A549 (cell line): ENCODE results near the gene PDE7B. TPM values are rescaled to one million over a fixed set of nuclear protein-coding genes. Genes with fewer than 3 reads are reported as not detected.

Source experiments
- ATAC-seq, 2 experiments: fragments of 200-7000 bp in 1 of 2; fragments of >200 bp in 1 of 2; cut with Nextera tagmentation in 1 of 2; cut with Tn5 transposase in 1 of 2; 3 replicates each; pipeline versions ENCODE4 v1.8.0 to v1.9.1; 2018 to 2020; ENCODE audit warnings: mild to moderate bottlenecking in 1 of 2, moderate library complexity in 1 of 2
- CTCF ChIA-PET: fragments of 300-600 bp; sonication (Branson Sonifier 250); formaldehyde crosslinking; extraction: SDS; loops from one replicate; lab custom pipeline; 2021; ENCODE audit warnings: antibody characterized with exemption, inconsistent platforms; lab: Yijun Ruan, JAX
- POLR2A ChIA-PET: fragments of 350-600 bp; formaldehyde crosslinking; extraction: SDS; loops from one replicate; lab custom pipeline; 2021; ENCODE audit warnings: antibody characterized with exemption, inconsistent platforms; lab: Yijun Ruan, JAX
- DNase-seq, 2 experiments: peaks; one replicate each; pipeline versions ENCODE4 v3.0.0 to v3.0.0-alpha.2; 2011 to 2016; ENCODE audit warnings: low read depth in 1 of 2, low spot score in 1 of 2
- FAIRE-seq: peaks from 2 replicates; lab custom pipeline; 2011; peaks lifted over from hg19 to GRCh38; lab: Jason Lieb, UNC
- H3K27ac ChIP-seq, 2 experiments: fragments of >200 bp; sonication (Bioruptor Twin); formaldehyde crosslinking; 3 replicates each; pipeline ENCODE4 v1.5.1; 2016 to 2017
- H3K4me1 ChIP-seq: fragments of >200 bp; sonication (Bioruptor Twin); formaldehyde crosslinking; 3 replicates; pipeline ENCODE4 v1.6.1; 2016
- H3K4me2 ChIP-seq: fragments of >200 bp; sonication (Bioruptor Twin); formaldehyde crosslinking; 3 replicates; pipeline ENCODE4 v1.6.1; 2016
- H3K4me3 ChIP-seq: fragments of >200 bp; sonication (Bioruptor Twin); formaldehyde crosslinking; 3 replicates; pipeline ENCODE4 v1.5.1; 2016
- H3K9me3 ChIP-seq: fragments of >200 bp; sonication (Bioruptor Twin); formaldehyde crosslinking; 3 replicates; pipeline ENCODE4 v1.6.1; 2016
- BCL3 ChIP-seq: fragments of >200 bp; sonication (Bioruptor Twin); formaldehyde crosslinking; IDR thresholded peaks from 3 replicates; pipeline ENCODE4 v1.6.1; 2016
- CBX8 ChIP-seq: fragments of 200-600 bp; sonication (generic); IDR thresholded peaks from 2 replicates; pipeline ENCODE4 v1.6.1; 2016
- CHD2 ChIP-seq: fragments of 150-350 bp; IDR thresholded peaks from 2 replicates; pipeline ENCODE4 v1.6.1; 2014; ENCODE audit warnings: low read length; ENCODE audit not compliant: partially characterized antibody
- EP300 ChIP-seq, 2 experiments: fragments of >200 bp; sonication (Bioruptor Twin); formaldehyde crosslinking; IDR thresholded peaks; 2 replicates in 1 of 2; 3 replicates in 1 of 2; pipeline ENCODE4 v1.6.1; 2016 to 2017
- FOSB ChIP-seq: fragments of 250-450 bp; sonication (Bioruptor Pico); IDR thresholded peaks from 2 replicates; pipeline ENCODE4 v1.5.0; 2020; ENCODE audit warnings: mild to moderate bottlenecking, moderate library complexity
- FOXS1 ChIP-seq: fragments of 250-450 bp; sonication (Bioruptor Pico); IDR thresholded peaks from 2 replicates; pipeline ENCODE4 v1.5.0; 2020; ENCODE audit warnings: mild to moderate bottlenecking, moderate library complexity
- HDAC2 ChIP-seq: fragments of 200-600 bp; sonication (generic); IDR thresholded peaks from 2 replicates; pipeline ENCODE4 v1.6.1; 2016
- HEYL ChIP-seq: fragments of 250-450 bp; sonication (Bioruptor Pico); IDR thresholded peaks from 2 replicates; pipeline ENCODE4 v1.8.0; 2021; ENCODE audit warnings: mild to moderate bottlenecking, moderate library complexity
- JUNB ChIP-seq: fragments of >200 bp; sonication (Bioruptor Twin); formaldehyde crosslinking; IDR thresholded peaks from 2 replicates; pipeline ENCODE4 v1.6.1; 2016
- KDM1A ChIP-seq: fragments of 200-600 bp; sonication (generic); IDR thresholded peaks from 2 replicates; pipeline ENCODE4 v1.6.1; 2016; ENCODE audit warnings: low read depth, mild to moderate bottlenecking
- MAFK ChIP-seq: fragments of 450-650 bp; IDR thresholded peaks from 2 replicates; pipeline ENCODE4 v1.6.1; 2014; ENCODE audit not compliant: partially characterized antibody
- MAX ChIP-seq: IDR thresholded peaks from 2 replicates; pipeline ENCODE4 v1.6.1; 2012
- MAZ ChIP-seq: fragments of 150-350 bp; IDR thresholded peaks from 2 replicates; pipeline ENCODE4 v1.6.1; 2014; ENCODE audit warnings: antibody characterized with exemption, low read depth, low read length, borderline replicate concordance
- NPAS2 ChIP-seq: fragments of 250-450 bp; sonication (Bioruptor Pico); IDR thresholded peaks from 2 replicates; pipeline ENCODE4 v1.8.0; 2022; ENCODE audit warnings: mild to moderate bottlenecking, moderate library complexity, borderline replicate concordance
- RAD21 ChIP-seq, 2 experiments: fragments of >200 bp in 1 of 2; sonication (Bioruptor Twin) in 1 of 2; formaldehyde crosslinking in 1 of 2; IDR thresholded peaks in 1 of 2; conservative IDR thresholded peaks in 1 of 2; 2 replicates in 1 of 2; 3 replicates in 1 of 2; pipeline ENCODE4 v1.6.1; 2012 to 2018; ENCODE audit warnings: inconsistent platforms in 1 of 2
- SMC3 ChIP-seq: fragments of >200 bp; sonication (Bioruptor Twin); formaldehyde crosslinking; IDR thresholded peaks from 3 replicates; pipeline ENCODE4 v1.6.1; 2018; ENCODE audit warnings: inconsistent platforms
- SREBF2 ChIP-seq: fragments of 450-650 bp; IDR thresholded peaks from 2 replicates; pipeline ENCODE4 v1.6.1; 2014; ENCODE audit warnings: mild to moderate bottlenecking, moderate library complexity
- ZFP36 ChIP-seq: fragments of 450-650 bp; IDR thresholded peaks from 2 replicates; pipeline ENCODE4 v1.6.1; 2014; ENCODE audit warnings: borderline replicate concordance; ENCODE audit not compliant: partially characterized antibody
- ZNF302 ChIP-seq: fragments of 250-450 bp; sonication (Bioruptor Pico); IDR thresholded peaks from 2 replicates; pipeline ENCODE4 v1.9.0; 2021; ENCODE audit warnings: inconsistent platforms, mild to moderate bottlenecking, moderate library complexity
- ZSCAN20 ChIP-seq: fragments of 250-450 bp; sonication (Bioruptor Pico); IDR thresholded peaks from 2 replicates; pipeline ENCODE4 v1.8.0; 2022; ENCODE audit warnings: mild to moderate bottlenecking, moderate library complexity
- WGBS: methylation state at CpG from one replicate; pipeline ENCODE4 v1.1.6; 2017; ENCODE audit errors: missing lambda C conversion rate; 5-methylcytosine and 5-hydroxymethylcytosine counted together
- polyA plus RNA-seq, 4 experiments: library from polyadenylated mRNA; depleted of rRNA in 3 of 4; stranded (reverse); fragments of >200 nt; fragmentation: RNase III in 1 of 4; extraction: RNeasy Plus Mini Kit Qiagen cat#74134 plus additional on column Dnase treatment in 1 of 4; gene quantifications; 2 replicates in 3 of 4; 3 replicates in 1 of 4; pipeline ENCODE4 v1.2.3, GENCODE V29; 2011 to 2017

PDE7B gene
- polyA plus RNA-seq, 2 of the 4 experiments (the other 2 are of a cell fraction): 6.6 to 13.8 TPM

- TF ChIP-seq FOSB (CRISPR knock-in tag): no peak
- no peak for TF ChIP-seq SMC3
- no peak for TF ChIP-seq ZSCAN20
- TF ChIP-seq HEYL: no peak
- no peak for TF ChIP-seq JUNB
- TF ChIP-seq MAZ: no peak
These were observed 49.6 kb upstream of the PDE7B start (continued) for GRCh38 chr6:135801755-135802465.

- Histone ChIP-seq H3K9me3 (no peaks in the 10 kb centered on the region), H3K27ac (no peak overlapping the region), H3K4me3 (no peak overlapping the region), H3K4me1 (peaks cover 11% of the 10 kb centered on the region), H3K4me2 (no peak overlapping the region)
- TF ChIP-seq HEYL: no peak
- TF ChIP-seq CHD2: no peak
- TF ChIP-seq MAFK: no peak
- no peak for TF ChIP-seq RAD21 (conservative IDR thresholded peaks at IDR 0.05 in 1 of 2, IDR thresholded peaks at IDR 0.05 in 1 of 2)
- TF ChIP-seq HDAC2: no peak
- TF ChIP-seq SREBF2: no peak
- no peak for TF ChIP-seq BCL3
- no peak for TF ChIP-seq ZFP36
- no peak for TF ChIP-seq KDM1A
- no peak for TF ChIP-seq JUNB
- TF ChIP-seq NPAS2 (CRISPR knock-in tag): no peak
- TF ChIP-seq MAX: no peak
- no peak for TF ChIP-seq EP300 (IDR thresholded peaks at IDR 0.05)
- no peak for TF ChIP-seq ZNF302 (CRISPR knock-in tag)
- WGBS: 86% methylated on average over 5 of the region's 5 CpGs
- ChIA-PET POLR2A (no interaction called here), CTCF (interaction anchor here (2.0 kb wide), 1 partner anchor 21 kb away, joined by 5 read pairs; no protein-coding TSS in a partner anchor)
- no peak for ATAC-seq
- FAIRE-seq: no peak
- DNase-seq: no peak
These were observed 41.0 kb upstream of the PDE7B start for GRCh38 chr6:135810486-135810885.

GRCh38 chr6:135811170-135811569 lies 40.3 kb upstream of the PDE7B start:
- ChIA-PET POLR2A (no interaction called here), CTCF (interaction anchor here (2.0 kb wide), 1 partner anchor 20 kb away, joined by 5 read pairs; no protein-coding TSS in a partner anchor)
- no peak overlapping the region for H3K4me3 ChIP-seq
- peaks cover 11% of the 10 kb centered on the region for H3K4me1 ChIP-seq
- TF ChIP-seq CHD2 (no peak), KDM1A (no peak), FOXS1 (CRISPR knock-in tag) (no peak), SMC3 (no peak)
- H3K9me3 ChIP-seq: no peaks in the 10 kb centered on the region
- no peak overlapping the region for H3K4me2 ChIP-seq
- peak overlapping the region in 1 of 2 experiments; percentile 74; a peak in 2 of 6 replicates for H3K27ac ChIP-seq
- 59% methylated on average over 2 of the region's 2 CpGs for WGBS
- ATAC-seq (no peak), FAIRE-seq (no peak), DNase-seq (no peak)

- Histone ChIP-seq H3K4me1 (peaks cover 11% of the 10 kb centered on the region), H3K4me2 (peak overlapping the region; percentile 25; the same call in 1 of the 3 replicates), H3K4me3 (no peak overlapping the region), H3K9me3 (no peaks in the 10 kb centered on the region), H3K27ac (peak overlapping the region; percentile 34 to 74; a peak in 5 of 6 replicates)
- ChIA-PET CTCF (interaction anchor here (2.0 kb wide), 1 partner anchor 19 kb away, joined by 5 read pairs; no protein-coding TSS in a partner anchor), POLR2A (no interaction called here)
- peak; percentile 2 to 49 for DNase-seq
- no peak for FAIRE-seq
- TF ChIP-seq CBX8: no peak
- peak; percentile 73 for TF ChIP-seq MAFK
- 74% methylated on average over 7 of the region's 8 CpGs for WGBS
- ATAC-seq: peak in 1 of 2 experiments; percentile 78; a peak in 4 of 6 replicates
These were observed 39.6 kb upstream of the PDE7B start for GRCh38 chr6:135811644-135812526.
